Neural cell (in vitro differentiated cells): ENCODE results near the gene GNA12. TPM values are rescaled to one million over a fixed set of nuclear protein-coding genes. Genes with fewer than 3 reads are reported as not detected.

Experiments
- H2AFZ ChIP-seq: fragments of 200-600, 300-800 bp; sonication (generic), shearing (Covaris generic); 2 replicates; pipeline ENCODE4 v1.6.0; 2014; ENCODE audit warnings: low read depth, mild to moderate bottlenecking, antibody characterized with exemption, low read length, moderate library complexity
- H3F3A ChIP-seq: fragments of 200-600 bp; shearing (Covaris generic); 2 replicates; pipeline ENCODE4 v1.6.1; 2016; ENCODE audit warnings: mild to moderate bottlenecking, moderate library complexity, mixed read lengths, antibody characterized with exemption, low read length; ENCODE audit not compliant: insufficient read depth, poor library complexity, severe bottlenecking
- H3K27ac ChIP-seq: fragments of 200-600, 300-800 bp; sonication (generic), shearing (Covaris generic); 2 replicates; pipeline ENCODE4 v1.5.1; 2014; ENCODE audit warnings: mild to moderate bottlenecking, low read length, moderate library complexity
- H3K27me3 ChIP-seq: fragments of 300-800, 200-600 bp; sonication (generic), shearing (Covaris generic); 2 replicates; pipeline ENCODE4 v1.6.0; 2014; ENCODE audit warnings: mild to moderate bottlenecking, low read depth, low read length, moderate library complexity; ENCODE audit not compliant: insufficient read depth
- H3K36me3 ChIP-seq: fragments of 300-800, 200-600 bp; sonication (generic), shearing (Covaris generic); 2 replicates; pipeline ENCODE4 v1.5.1; 2014; ENCODE audit warnings: mild to moderate bottlenecking, antibody characterized with exemption, low read length, moderate library complexity; ENCODE audit not compliant: insufficient read depth
- H3K4me2 ChIP-seq: fragments of 300-800, 200-600 bp; sonication (generic), shearing (Covaris generic); 2 replicates; pipeline ENCODE4 v1.6.0; 2014; ENCODE audit warnings: mild to moderate bottlenecking, low read length
- H3K4me3 ChIP-seq: fragments of 300-800, 200-600 bp; sonication (generic), shearing (Covaris generic); 2 replicates; pipeline ENCODE4 v1.5.1; 2014; ENCODE audit warnings: mild to moderate bottlenecking, low read length, moderate library complexity
- H3K79me2 ChIP-seq: fragments of 200-600 bp; shearing (Covaris generic); replicated peaks from 2 replicates; pipeline ENCODE4 v1.6.0; 2014; ENCODE audit warnings: mild to moderate bottlenecking, low read length, moderate library complexity; ENCODE audit not compliant: insufficient read depth
- H3K9ac ChIP-seq: fragments of 300-800, 200-600 bp; sonication (generic), shearing (Covaris generic); 2 replicates; pipeline ENCODE4 v1.6.1; 2016; ENCODE audit warnings: mild to moderate bottlenecking, low read length, mixed read lengths
- H3K9me2 ChIP-seq: fragments of 200-600 bp; shearing (Covaris generic); 2 replicates; pipeline ENCODE4 v1.6.1; 2016; ENCODE audit warnings: mild to moderate bottlenecking, low read length, mixed read lengths; ENCODE audit not compliant: insufficient read depth
- H3K9me3 ChIP-seq: fragments of 200-600, 300-800 bp; sonication (generic), shearing (Covaris generic); 2 replicates; pipeline ENCODE4 v1.6.1; 2016; ENCODE audit warnings: mild to moderate bottlenecking, mixed run types, low read length, moderate library complexity, mixed read lengths
- H4K20me1 ChIP-seq: fragments of 200-600 bp; shearing (Covaris generic); 2 replicates; pipeline ENCODE4 v1.6.1; 2016; ENCODE audit warnings: mild to moderate bottlenecking, mixed run types; ENCODE audit not compliant: insufficient read depth
- EP300 ChIP-seq: fragments of 450-650 bp; conservative IDR thresholded peaks from 2 replicates; pipeline ENCODE4 v1.6.1; 2014; ENCODE audit warnings: antibody characterized with exemption, mild to moderate bottlenecking, moderate library complexity; ENCODE audit not compliant: poor library complexity, severe bottlenecking
- EZH2 ChIP-seq: fragments of 200-600, 300-800 bp; shearing (Covaris generic), sonication (generic); IDR thresholded peaks from 2 replicates; pipeline ENCODE4 v1.6.1; 2014; ENCODE audit warnings: antibody characterized with exemption, low read length, borderline replicate concordance, mild to moderate bottlenecking; ENCODE audit not compliant: insufficient read depth, poor library complexity, severe bottlenecking
- MXI1 ChIP-seq: fragments of 450-650 bp; conservative IDR thresholded peaks from 2 replicates; pipeline ENCODE4 v1.6.1; 2014; ENCODE audit warnings: antibody characterized with exemption, mild to moderate bottlenecking; ENCODE audit not compliant: poor library complexity, severe bottlenecking
- POLR2AphosphoS5 ChIP-seq: IDR thresholded peaks from 2 replicates; pipeline ENCODE4 v1.6.1; 2012
- RAD21 ChIP-seq: fragments of 450-650 bp; conservative IDR thresholded peaks from 2 replicates; pipeline ENCODE4 v1.6.1; 2014; ENCODE audit warnings: antibody characterized with exemption, mild to moderate bottlenecking, moderate library complexity
- REST ChIP-seq: IDR thresholded peaks from 2 replicates; pipeline ENCODE4 v1.6.1; 2012; ENCODE audit warnings: borderline replicate concordance
- SMC3 ChIP-seq: fragments of 450-650 bp; conservative IDR thresholded peaks from 2 replicates; pipeline ENCODE4 v1.6.1; 2014; ENCODE audit warnings: antibody characterized with exemption, mild to moderate bottlenecking, moderate library complexity; ENCODE audit not compliant: poor library complexity
- TAF1 ChIP-seq: IDR thresholded peaks from 2 replicates; pipeline ENCODE4 v1.6.1; 2012; ENCODE audit warnings: low read depth
- polyA plus RNA-seq: library from polyadenylated mRNA; depleted of rRNA; stranded (reverse); fragments of >200 nt; gene quantifications from 2 replicates; pipeline ENCODE4 v1.2.3, GENCODE V29; 2014
- TF ChIP-seq, protein P1 (sequence below): fragments of 450-650 bp; IDR thresholded peaks from 2 replicates; pipeline ENCODE4 v1.5.1; 2014; ENCODE audit warnings: antibody characterized with exemption, mild to moderate bottlenecking, moderate library complexity; ENCODE audit not compliant: poor library complexity, severe bottlenecking

GNA12 gene
- polyA plus RNA-seq, 1 donor from 2014 or later, result 15.5 TPM

DNA sequence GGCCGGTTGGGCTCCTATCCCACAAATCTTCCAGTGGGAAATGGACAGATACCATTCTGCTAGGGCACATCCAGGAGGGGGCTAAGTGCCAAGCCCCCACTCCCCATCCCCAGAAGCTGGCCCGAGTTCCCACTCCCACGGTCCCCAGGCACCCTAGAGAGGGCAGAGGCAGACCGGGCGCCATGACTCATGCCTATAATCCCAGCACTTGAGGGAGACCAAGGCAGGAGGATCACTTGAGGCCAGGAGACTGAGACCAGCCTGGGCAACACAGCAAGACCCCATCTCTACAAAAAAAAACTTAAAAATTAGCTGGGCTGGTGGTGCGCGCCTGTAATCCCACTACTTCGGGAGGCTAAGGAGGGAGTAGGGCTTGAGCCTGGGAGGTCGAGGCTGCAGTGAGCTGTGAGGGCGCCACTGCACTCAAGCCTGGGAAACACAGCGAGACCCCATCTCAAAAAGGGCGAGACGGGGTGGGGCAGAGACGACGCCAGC, 870 bp downstream of the GNA12 start:
- Histone ChIP-seq H3K4me3 (peak overlapping the region; percentile 76), H3K27me3 (no peaks in the 10 kb centered on the region), H2AFZ (no peak overlapping the region), H3K27ac (peak overlapping the region; percentile 45), H3K4me2 (peak overlapping the region; percentile 66), H3K79me2 (peaks cover 39% of the 10 kb centered on the region), H4K20me1 (no peaks in the 10 kb centered on the region), H3F3A (no peaks in the 10 kb centered on the region), H3K9me2 (no peaks in the 10 kb centered on the region), H3K9me3 (no peaks in the 10 kb centered on the region), H3K36me3 (no peaks in the 10 kb centered on the region), H3K9ac (peak overlapping the region; percentile 69)
- no peak for TF ChIP-seq SMC3
- TF ChIP-seq EP300, result no peak

- Histone ChIP-seq H3K4me2 (no peak overlapping the region), H3K9me2 (no peaks in the 10 kb centered on the region), H3K27me3 (no peaks in the 10 kb centered on the region), H3K9me3 (no peaks in the 10 kb centered on the region), H3F3A (no peaks in the 10 kb centered on the region), H3K36me3 (peaks cover 7% of the 10 kb centered on the region), H2AFZ (no peak overlapping the region), H3K79me2 (peaks cover 49% of the 10 kb centered on the region), H3K9ac (no peak overlapping the region), H4K20me1 (no peaks in the 10 kb centered on the region), H3K27ac (no peak overlapping the region), H3K4me3 (peak overlapping the region; percentile 76)
- no peak for TF ChIP-seq SMC3
- TF ChIP-seq MXI1, result no peak
- TF ChIP-seq RAD21, result no peak
- no peak for TF ChIP-seq POLR2AphosphoS5
Observed at GRCh38 chr7:2841907-2842306, 2.2 kb downstream of the GNA12 start.

GRCh38 chr7:2840458-2840857, 3.6 kb downstream of the GNA12 start:
- no peaks in the 10 kb centered on the region for H4K20me1 ChIP-seq
- H3K36me3 ChIP-seq, result peaks cover 8% of the 10 kb centered on the region
- H3K4me2 ChIP-seq, result no peak overlapping the region
- no peaks in the 10 kb centered on the region for H3K9me2 ChIP-seq
- H3K4me3 ChIP-seq, result peak overlapping the region; percentile 13
- no peak for TF ChIP-seq EZH2
- no peak overlapping the region for H2AFZ ChIP-seq
- no peak overlapping the region for H3K9ac ChIP-seq
- H3K9me3 ChIP-seq, result no peaks in the 10 kb centered on the region
- H3K27me3 ChIP-seq, result no peaks in the 10 kb centered on the region
- H3K27ac ChIP-seq, result no peak overlapping the region
- H3F3A ChIP-seq, result no peaks in the 10 kb centered on the region
- H3K79me2 ChIP-seq, result peaks cover 51% of the 10 kb centered on the region

- Histone ChIP-seq H3K9me3 (no peaks in the 10 kb centered on the region), H3K79me2 (peaks cover 53% of the 10 kb centered on the region), H3K27me3 (no peaks in the 10 kb centered on the region), H3K9me2 (no peaks in the 10 kb centered on the region), H2AFZ (no peak overlapping the region), H3K36me3 (peaks cover 14% of the 10 kb centered on the region), H4K20me1 (no peaks in the 10 kb centered on the region), H3K4me3 (peak overlapping the region; percentile 8), H3F3A (no peaks in the 10 kb centered on the region), H3K27ac (no peak overlapping the region), H3K4me2 (no peak overlapping the region), H3K9ac (no peak overlapping the region)
- TF ChIP-seq RAD21 (no peak), EP300 (no peak), POLR2AphosphoS5 (no peak), TAF1 (no peak), MXI1 (no peak), EZH2 (no peak), REST (no peak), SMC3 (no peak)
- TF ChIP-seq, protein P1, sequence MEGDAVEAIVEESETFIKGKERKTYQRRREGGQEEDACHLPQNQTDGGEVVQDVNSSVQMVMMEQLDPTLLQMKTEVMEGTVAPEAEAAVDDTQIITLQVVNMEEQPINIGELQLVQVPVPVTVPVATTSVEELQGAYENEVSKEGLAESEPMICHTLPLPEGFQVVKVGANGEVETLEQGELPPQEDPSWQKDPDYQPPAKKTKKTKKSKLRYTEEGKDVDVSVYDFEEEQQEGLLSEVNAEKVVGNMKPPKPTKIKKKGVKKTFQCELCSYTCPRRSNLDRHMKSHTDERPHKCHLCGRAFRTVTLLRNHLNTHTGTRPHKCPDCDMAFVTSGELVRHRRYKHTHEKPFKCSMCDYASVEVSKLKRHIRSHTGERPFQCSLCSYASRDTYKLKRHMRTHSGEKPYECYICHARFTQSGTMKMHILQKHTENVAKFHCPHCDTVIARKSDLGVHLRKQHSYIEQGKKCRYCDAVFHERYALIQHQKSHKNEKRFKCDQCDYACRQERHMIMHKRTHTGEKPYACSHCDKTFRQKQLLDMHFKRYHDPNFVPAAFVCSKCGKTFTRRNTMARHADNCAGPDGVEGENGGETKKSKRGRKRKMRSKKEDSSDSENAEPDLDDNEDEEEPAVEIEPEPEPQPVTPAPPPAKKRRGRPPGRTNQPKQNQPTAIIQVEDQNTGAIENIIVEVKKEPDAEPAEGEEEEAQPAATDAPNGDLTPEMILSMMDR, result no peak
Observed at GRCh38 chr7:2838873-2839578, 5.1 kb downstream of the GNA12 start.
